Suprapubic skin (tissue), 4 donors: ENCODE data around the gene ERAS. TPM values are rescaled to one million over a fixed set of nuclear protein-coding genes. Genes with fewer than 3 reads are reported as not detected.

Experiments used
- DNase-seq, 2 donors: peaks; one replicate each; pipeline ENCODE4 v3.0.0-alpha.2; 2019; ENCODE audit warnings: low spot score in 2 of 2
- H3K27ac ChIP-seq: fragments of 200-600 bp; sonication (generic); one replicate; pipeline ENCODE4 v1.5.1; 2019
- H3K27me3 ChIP-seq: fragments of 200-600 bp; sonication (generic); one replicate; pipeline ENCODE4 v1.5.1; 2019
- H3K36me3 ChIP-seq: fragments of 200-600 bp; sonication (generic); one replicate; pipeline ENCODE4 v1.5.1; 2019
- H3K4me1 ChIP-seq: fragments of 200-600 bp; sonication (generic); one replicate; pipeline ENCODE4 v1.5.1; 2019
- H3K4me3 ChIP-seq: fragments of 200-600 bp; sonication (generic); one replicate; pipeline ENCODE4 v1.5.1; 2019; ENCODE audit warnings: mild to moderate bottlenecking
- H3K9me3 ChIP-seq: fragments of 200-600 bp; sonication (generic); one replicate; pipeline ENCODE4 v1.5.1; 2019
- EP300 ChIP-seq: sonication (generic); formaldehyde crosslinking; IDR thresholded peaks from one replicate; pipeline ENCODE4 v1.6.1; 2017; ENCODE audit warnings: antibody characterized with exemption
- POLR2A ChIP-seq, 2 donors: fragments of 450-650 bp; IDR thresholded peaks; one replicate each; pipeline ENCODE4 v1.6.1; 2017; ENCODE audit warnings: antibody characterized with exemption in 2 of 2, mild to moderate bottlenecking in 2 of 2, moderate library complexity in 2 of 2
- POLR2AphosphoS5 ChIP-seq, 3 donors: sonication (generic); formaldehyde crosslinking; IDR thresholded peaks; one replicate each; pipeline ENCODE4 v1.6.1; 2017; ENCODE audit warnings: antibody characterized with exemption in 3 of 3
- WGBS: methylation state at CpG from one replicate; pipeline ENCODE4 v1.1.5; 2018; 5-methylcytosine and 5-hydroxymethylcytosine counted together
- total RNA-seq, 4 donors: library from RNA; depleted of rRNA; stranded (reverse); fragments of >200 nt; gene quantifications; one replicate each; pipeline ENCODE4 v1.1.0, GENCODE V29; 2016
- TF ChIP-seq, protein P1 (sequence below), 2 donors: fragments of 200-600 bp in 1 of 2; fragments of 450-650 bp in 1 of 2; sonication (generic) in 1 of 2; IDR thresholded peaks; one replicate each; pipeline ENCODE4 v1.5.1; 2016 to 2019; ENCODE audit warnings: antibody characterized with exemption in 2 of 2, mild to moderate bottlenecking in 1 of 2, moderate library complexity in 1 of 2

The ERAS gene
- total RNA-seq, 4 donors from 2014 or later = not detected

DNA sequence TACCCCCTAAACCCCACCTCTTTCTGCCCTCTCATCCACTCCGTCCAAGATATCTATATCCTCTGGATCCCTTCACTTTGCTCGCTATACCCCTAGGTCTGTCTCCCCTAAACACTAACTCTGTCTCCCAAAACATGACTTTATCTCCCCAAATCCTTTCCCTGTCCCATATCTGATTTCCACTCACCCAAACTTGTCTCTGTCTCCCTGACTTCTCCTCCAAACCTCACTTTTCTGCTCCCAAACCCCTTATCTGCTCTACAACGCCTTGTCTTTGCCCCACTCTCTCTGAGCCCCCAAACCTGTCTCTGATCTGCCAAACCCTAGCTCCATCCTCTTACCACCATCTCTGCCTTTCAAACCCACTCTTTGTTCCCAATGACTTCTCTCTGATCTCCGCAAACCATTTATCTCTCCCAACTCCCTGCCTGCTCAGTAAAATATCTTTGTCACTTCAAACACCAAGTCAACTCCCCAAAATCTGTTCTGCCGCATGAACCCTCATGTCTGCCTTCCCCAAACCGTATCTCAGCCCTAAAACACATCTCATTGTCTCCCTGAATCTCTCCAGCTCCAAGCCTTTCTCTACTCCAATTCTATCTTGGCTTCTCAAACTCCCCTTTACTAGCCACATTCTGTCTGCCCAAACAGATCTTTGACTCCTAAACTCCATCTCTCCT lies 39.3 kb upstream of the ERAS start:
- 67% methylated on average over 6 of the region's 6 CpGs for WGBS

DNA sequence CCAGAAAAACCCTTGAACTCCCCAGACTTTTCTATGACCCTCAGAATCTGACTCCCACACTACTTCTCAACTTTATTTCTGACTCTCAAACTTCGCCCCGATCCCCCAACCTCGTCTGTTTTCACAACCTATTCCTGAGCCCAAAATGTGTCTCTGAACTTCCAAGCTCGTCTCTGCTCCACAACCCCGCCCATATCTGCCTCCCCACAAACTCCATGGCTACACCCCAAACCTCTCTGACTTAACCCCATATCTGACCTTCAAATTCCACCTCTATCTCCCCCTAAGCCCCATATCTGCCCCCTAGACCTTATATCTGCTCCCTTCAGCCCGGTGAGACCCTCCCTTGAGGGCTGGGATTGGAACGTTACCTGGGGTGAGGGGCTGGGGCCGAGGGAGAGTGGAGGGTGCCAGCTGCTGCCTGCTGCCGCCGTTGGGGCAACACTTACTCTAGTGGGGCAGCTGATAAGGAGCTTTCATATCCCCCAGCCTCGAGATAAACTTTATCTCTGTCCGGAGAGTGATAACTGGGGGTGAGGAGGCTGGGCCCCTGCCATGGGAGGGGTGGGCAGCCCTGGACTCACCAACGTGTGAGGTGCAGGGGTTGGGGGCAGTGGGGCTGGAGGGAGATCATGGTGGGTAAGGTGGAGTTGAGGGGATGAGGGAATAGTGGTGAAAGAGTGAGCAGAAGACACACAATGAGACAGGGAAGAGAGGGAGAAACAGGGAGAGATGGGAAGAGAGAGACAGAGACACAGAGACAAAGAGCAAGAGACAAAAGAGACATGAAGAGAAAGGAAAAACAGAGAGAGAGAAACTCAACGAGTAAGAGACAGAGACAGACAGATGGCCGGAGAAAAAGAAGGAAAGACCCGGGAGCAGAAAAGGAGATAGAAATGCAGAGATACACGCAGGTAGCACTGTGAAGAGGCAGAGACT lies 38.5 kb upstream of the ERAS start:
- TF ChIP-seq POLR2AphosphoS5 (IDR thresholded peaks at IDR 0.05) = no peak
- Histone ChIP-seq H3K4me3 (no peak overlapping the region), H3K9me3 (no peaks in the 10 kb centered on the region), H3K4me1 (no peaks in the 10 kb centered on the region), H3K36me3 (no peaks in the 10 kb centered on the region), H3K27ac (no peak overlapping the region), H3K27me3 (no peaks in the 10 kb centered on the region)
- 63% methylated on average over 17 of the region's 17 CpGs for WGBS
- no peak for DNase-seq

More for the DNA sequence above, 39.3 kb upstream of the ERAS start:
- no peak overlapping the region for H3K4me3 ChIP-seq
- no peaks in the 10 kb centered on the region for H3K9me3 ChIP-seq
- no peaks in the 10 kb centered on the region for H3K4me1 ChIP-seq
- H3K27ac ChIP-seq = no peak overlapping the region
- TF ChIP-seq POLR2AphosphoS5 (IDR thresholded peaks at IDR 0.05) (no peak), POLR2A (IDR thresholded peaks at IDR 0.05) (no peak), EP300 (no peak)
- TF ChIP-seq, protein P1, sequence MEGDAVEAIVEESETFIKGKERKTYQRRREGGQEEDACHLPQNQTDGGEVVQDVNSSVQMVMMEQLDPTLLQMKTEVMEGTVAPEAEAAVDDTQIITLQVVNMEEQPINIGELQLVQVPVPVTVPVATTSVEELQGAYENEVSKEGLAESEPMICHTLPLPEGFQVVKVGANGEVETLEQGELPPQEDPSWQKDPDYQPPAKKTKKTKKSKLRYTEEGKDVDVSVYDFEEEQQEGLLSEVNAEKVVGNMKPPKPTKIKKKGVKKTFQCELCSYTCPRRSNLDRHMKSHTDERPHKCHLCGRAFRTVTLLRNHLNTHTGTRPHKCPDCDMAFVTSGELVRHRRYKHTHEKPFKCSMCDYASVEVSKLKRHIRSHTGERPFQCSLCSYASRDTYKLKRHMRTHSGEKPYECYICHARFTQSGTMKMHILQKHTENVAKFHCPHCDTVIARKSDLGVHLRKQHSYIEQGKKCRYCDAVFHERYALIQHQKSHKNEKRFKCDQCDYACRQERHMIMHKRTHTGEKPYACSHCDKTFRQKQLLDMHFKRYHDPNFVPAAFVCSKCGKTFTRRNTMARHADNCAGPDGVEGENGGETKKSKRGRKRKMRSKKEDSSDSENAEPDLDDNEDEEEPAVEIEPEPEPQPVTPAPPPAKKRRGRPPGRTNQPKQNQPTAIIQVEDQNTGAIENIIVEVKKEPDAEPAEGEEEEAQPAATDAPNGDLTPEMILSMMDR (IDR thresholded peaks at IDR 0.05) = no peak
- no peak for DNase-seq
- H3K36me3 ChIP-seq = no peaks in the 10 kb centered on the region
- no peaks in the 10 kb centered on the region for H3K27me3 ChIP-seq

DNA sequence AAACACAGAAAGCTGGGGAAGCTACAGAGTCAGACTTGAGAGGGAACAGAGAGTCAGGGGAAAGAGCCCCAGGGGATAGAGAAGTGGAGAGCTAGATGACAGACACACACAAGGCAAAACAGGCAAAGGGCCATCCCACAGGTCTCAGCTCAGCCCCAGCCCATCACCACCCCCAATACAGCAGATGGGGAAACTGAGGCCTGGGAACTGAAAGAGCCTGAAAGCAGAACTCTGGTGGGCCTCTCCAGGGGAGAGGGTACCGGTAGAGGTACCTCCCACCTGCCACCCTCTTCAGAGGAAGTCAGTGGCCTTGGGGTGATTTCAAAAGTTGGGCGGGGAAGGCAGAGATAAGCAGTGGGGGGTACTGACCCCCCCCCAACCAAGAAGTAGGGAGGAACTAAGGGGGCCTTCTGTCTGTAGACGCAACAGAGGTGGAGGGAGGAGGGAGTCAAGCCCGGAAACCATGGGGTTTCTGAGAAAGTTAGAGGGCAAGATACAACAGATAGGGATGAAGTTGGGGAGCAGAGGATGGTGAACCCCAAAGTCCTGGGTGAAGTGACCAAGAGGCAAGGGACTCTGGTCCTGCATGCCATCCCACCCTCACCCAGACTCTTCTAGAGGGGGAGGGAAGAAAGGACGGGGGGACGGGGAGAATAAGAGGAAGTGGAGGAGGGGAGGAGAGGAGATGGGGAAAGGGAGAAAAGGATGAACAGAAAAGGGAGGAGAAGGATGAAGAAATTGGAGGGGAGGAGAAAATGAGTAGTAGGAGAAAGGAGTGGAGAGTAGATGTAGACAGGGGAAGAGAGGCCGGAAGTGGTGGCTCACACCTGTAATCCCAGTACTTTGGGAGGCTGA lies 36.7 kb upstream of the ERAS start:
- Histone ChIP-seq H3K4me1 (no peaks in the 10 kb centered on the region), H3K4me3 (no peak overlapping the region), H3K9me3 (no peaks in the 10 kb centered on the region), H3K27me3 (no peaks in the 10 kb centered on the region), H3K27ac (no peak overlapping the region), H3K36me3 (no peaks in the 10 kb centered on the region)
- TF ChIP-seq, protein P1 (IDR thresholded peaks at IDR 0.05) = no peak
- no peak for TF ChIP-seq POLR2AphosphoS5 (IDR thresholded peaks at IDR 0.05)
- no peak for TF ChIP-seq POLR2A (IDR thresholded peaks at IDR 0.05)
- TF ChIP-seq EP300 = no peak
- WGBS = 77% methylated on average over 7 of the region's 7 CpGs
- no peak for DNase-seq

DNA sequence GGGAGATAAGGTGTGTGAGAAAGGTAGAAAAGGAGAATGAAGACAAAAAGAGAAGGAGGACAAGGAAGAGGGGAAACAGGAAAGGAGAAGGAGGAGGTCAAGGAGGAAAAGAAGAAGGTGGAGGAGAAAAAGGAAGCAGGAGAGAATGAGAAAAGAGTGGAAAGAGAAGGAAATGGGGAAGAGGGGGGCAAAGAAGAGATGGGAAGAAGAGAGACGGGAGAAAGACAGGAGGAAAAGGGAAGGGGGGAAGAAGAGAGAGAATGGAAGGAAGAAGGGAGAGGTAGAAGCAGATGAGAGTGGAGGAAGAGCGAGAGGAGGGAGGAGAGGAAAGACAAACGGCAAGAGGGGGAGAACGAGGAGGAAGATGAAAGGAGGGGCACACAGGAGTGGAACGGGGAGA lies 35.8 kb upstream of the ERAS start:
- Histone ChIP-seq H3K4me3 (no peak overlapping the region), H3K27me3 (no peaks in the 10 kb centered on the region), H3K4me1 (no peaks in the 10 kb centered on the region), H3K27ac (no peak overlapping the region), H3K36me3 (no peaks in the 10 kb centered on the region), H3K9me3 (no peaks in the 10 kb centered on the region)
- TF ChIP-seq POLR2AphosphoS5 (IDR thresholded peaks at IDR 0.05) = no peak
- TF ChIP-seq EP300 = no peak
- TF ChIP-seq, protein P1 (IDR thresholded peaks at IDR 0.05) = no peak
- TF ChIP-seq POLR2A (IDR thresholded peaks at IDR 0.05) = no peak
- no peak for DNase-seq
- 73% methylated on average over 5 of the region's 5 CpGs for WGBS

DNA sequence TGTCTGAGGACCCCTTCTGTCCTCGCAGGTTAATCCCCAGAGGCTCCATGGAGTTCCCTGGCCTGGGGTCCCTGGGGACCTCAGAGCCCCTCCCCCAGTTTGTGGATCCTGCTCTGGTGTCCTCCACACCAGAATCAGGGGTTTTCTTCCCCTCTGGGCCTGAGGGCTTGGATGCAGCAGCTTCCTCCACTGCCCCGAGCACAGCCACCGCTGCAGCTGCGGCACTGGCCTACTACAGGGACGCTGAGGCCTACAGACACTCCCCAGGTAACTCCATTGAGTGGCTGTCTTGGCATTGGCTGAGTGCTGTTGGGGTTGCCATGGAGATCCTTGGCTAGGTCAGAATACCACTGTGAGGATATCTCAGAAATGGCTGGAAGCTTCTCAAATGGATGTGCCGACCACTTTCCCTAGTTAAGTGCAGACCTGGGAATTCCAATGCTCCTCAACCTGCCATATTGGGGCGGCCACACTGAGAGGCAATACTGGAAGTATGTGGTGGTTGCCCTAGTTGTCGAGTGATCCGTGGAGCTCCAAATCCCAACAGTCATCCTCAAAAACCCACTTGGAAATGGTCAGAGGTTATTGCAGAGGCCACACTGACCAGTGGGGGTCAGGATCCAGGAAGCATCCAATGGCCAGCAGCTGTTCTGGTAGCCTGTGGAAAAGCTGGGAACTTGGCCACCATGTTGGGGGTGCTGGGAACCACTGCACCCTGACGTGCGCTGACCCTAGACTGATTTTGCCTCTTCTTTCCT lies 35.1 kb upstream of the ERAS start:
- WGBS = 82% methylated on average over 7 of the region's 11 CpGs
- H3K4me1 ChIP-seq = no peaks in the 10 kb centered on the region
- no peak for TF ChIP-seq POLR2AphosphoS5 (IDR thresholded peaks at IDR 0.05)
- TF ChIP-seq, protein P1 (IDR thresholded peaks at IDR 0.05) = no peak
- TF ChIP-seq POLR2A (IDR thresholded peaks at IDR 0.05) = no peak
- TF ChIP-seq EP300 = no peak
- H3K27me3 ChIP-seq = no peaks in the 10 kb centered on the region
- no peaks in the 10 kb centered on the region for H3K9me3 ChIP-seq
- no peak for DNase-seq
- no peak overlapping the region for H3K4me3 ChIP-seq
- no peaks in the 10 kb centered on the region for H3K36me3 ChIP-seq
- H3K27ac ChIP-seq = no peak overlapping the region
